WTC11 (cell line): ENCODE data around the gene UNC13C. TPM values are rescaled to one million over a fixed set of nuclear protein-coding genes. Genes with fewer than 3 reads are reported as not detected.

Source experiments
- ATAC-seq: fragments of 200-7000 bp; cut with Tn5 transposase; 2 replicates; pipeline ENCODE4 v1.10.0; 2021; ENCODE audit warnings: mild to moderate bottlenecking, moderate library complexity
- CTCF ChIA-PET: fragments of 300-600 bp; sonication (Branson Sonifier 250); formaldehyde crosslinking; loops from one replicate; lab custom pipeline; 2021; ENCODE audit warnings: antibody characterized with exemption; lab: Charles Lee
- POLR2A ChIA-PET: fragments of 350-600 bp; sonication (Branson Sonifier 250); formaldehyde crosslinking; loops from one replicate; lab custom pipeline; 2021; ENCODE audit warnings: antibody characterized with exemption; lab: Charles Lee
- DNase-seq: peaks from one replicate; pipeline ENCODE4 v3.0.0; 2021; ENCODE audit warnings: low spot score
- H3K27ac Mint-ChIP-seq: 2 replicates; pipeline ENCODE4 v1.8.0; 2021; ENCODE audit warnings: mixed read lengths
- H3K27me3 Mint-ChIP-seq: 2 replicates; pipeline ENCODE4 v1.8.0; 2021; ENCODE audit warnings: low read depth, mild to moderate bottlenecking, moderate library complexity, mixed read lengths
- H3K36me3 Mint-ChIP-seq: 2 replicates; pipeline ENCODE4 v1.8.0; 2021; ENCODE audit warnings: mixed read lengths
- H3K4me1 Mint-ChIP-seq: 2 replicates; pipeline ENCODE4 v1.8.0; 2022; ENCODE audit warnings: mixed read lengths
- H3K4me3 Mint-ChIP-seq: 2 replicates; pipeline ENCODE4 v1.8.0; 2021; ENCODE audit warnings: mild to moderate bottlenecking, moderate library complexity, mixed read lengths
- H3K9me3 Mint-ChIP-seq: 2 replicates; pipeline ENCODE4 v1.8.0; 2021; ENCODE audit warnings: mixed read lengths
- ATF3 ChIP-seq: sonication (generic); formaldehyde crosslinking; conservative IDR thresholded peaks from 2 replicates; pipeline ENCODE4 v1.8.1; 2022; ENCODE audit warnings: mild to moderate bottlenecking, missing genetic modification reagents
- ATF6 ChIP-seq: sonication (generic); formaldehyde crosslinking; IDR thresholded peaks from 2 replicates; pipeline ENCODE4 v1.8.1; 2023; ENCODE audit warnings: mild to moderate bottlenecking, missing genetic modification reagents
- CBFB ChIP-seq: sonication (generic); formaldehyde crosslinking; IDR thresholded peaks from 2 replicates; pipeline ENCODE4 v1.8.1; 2022; ENCODE audit warnings: mild to moderate bottlenecking, low read depth, missing genetic modification reagents
- ERG ChIP-seq: fragments of 250-450 bp; sonication (Bioruptor Pico); IDR thresholded peaks from 2 replicates; pipeline ENCODE4 v1.8.0; 2021; ENCODE audit warnings: mild to moderate bottlenecking
- FOXJ3 ChIP-seq: sonication (generic); formaldehyde crosslinking; IDR thresholded peaks from 2 replicates; pipeline ENCODE4 v1.9.0; 2021; ENCODE audit warnings: missing genetic modification reagents, mild to moderate bottlenecking, borderline replicate concordance
- IRF2 ChIP-seq: sonication (generic); formaldehyde crosslinking; IDR thresholded peaks from 2 replicates; pipeline ENCODE4 v1.8.0; 2022; ENCODE audit warnings: low read depth, missing genetic modification reagents, borderline replicate concordance
- MLX ChIP-seq: sonication (generic); formaldehyde crosslinking; IDR thresholded peaks from 2 replicates; pipeline ENCODE4 v1.8.1; 2023; ENCODE audit warnings: mild to moderate bottlenecking, missing genetic modification reagents, moderate library complexity
- NFE2L1 ChIP-seq: sonication (generic); formaldehyde crosslinking; IDR thresholded peaks from 2 replicates; pipeline ENCODE4 v1.8.1; 2023; ENCODE audit warnings: missing genetic modification reagents
- OVOL2 ChIP-seq: fragments of 250-450 bp; sonication (Bioruptor Pico); IDR thresholded peaks from 2 replicates; pipeline ENCODE4 v1.9.0; 2021; ENCODE audit warnings: mild to moderate bottlenecking, borderline replicate concordance
- RELA ChIP-seq: sonication (generic); formaldehyde crosslinking; IDR thresholded peaks from 2 replicates; pipeline ENCODE4 v1.8.1; 2022; ENCODE audit warnings: missing genetic modification reagents, mild to moderate bottlenecking, borderline replicate concordance
- SMAD3 ChIP-seq: sonication (generic); formaldehyde crosslinking; IDR thresholded peaks from 2 replicates; pipeline ENCODE4 v1.8.0; 2022; ENCODE audit warnings: missing genetic modification reagents, mild to moderate bottlenecking, borderline replicate concordance
- SMAD4 ChIP-seq: sonication (generic); formaldehyde crosslinking; IDR thresholded peaks from 2 replicates; pipeline ENCODE4 v1.8.0; 2022; ENCODE audit warnings: mild to moderate bottlenecking, missing genetic modification reagents
- SOX15 ChIP-seq: fragments of 250-450 bp; sonication (Bioruptor Pico); IDR thresholded peaks from 2 replicates; pipeline ENCODE4 v1.9.0; 2021; ENCODE audit warnings: mild to moderate bottlenecking
- ZNF138 ChIP-seq: sonication (generic); formaldehyde crosslinking; conservative IDR thresholded peaks from 2 replicates; pipeline ENCODE4 v1.8.1; 2022; ENCODE audit warnings: mild to moderate bottlenecking, moderate library complexity, missing genetic modification reagents
- ZNF232 ChIP-seq: sonication (generic); formaldehyde crosslinking; IDR thresholded peaks from 2 replicates; pipeline ENCODE4 v1.8.0; 2022; ENCODE audit warnings: mild to moderate bottlenecking, missing genetic modification reagents
- ZNF416 ChIP-seq: fragments of 250-450 bp; sonication (Bioruptor Pico); IDR thresholded peaks from 2 replicates; pipeline ENCODE4 v1.9.0; 2021; ENCODE audit warnings: mild to moderate bottlenecking, inconsistent platforms
- total RNA-seq: library from RNA; stranded (reverse); gene quantifications from 3 replicates; pipeline ENCODE4 v1.2.3, GENCODE V29; 2021
- TF ChIP-seq, protein P1 (sequence below): fragments of 250-450 bp; sonication (Bioruptor Pico); IDR thresholded peaks from 2 replicates; pipeline ENCODE4 v1.9.0; 2021; ENCODE audit warnings: mild to moderate bottlenecking
- TF ChIP-seq, protein P2 (sequence below): sonication (generic); formaldehyde crosslinking; IDR thresholded peaks from 2 replicates; pipeline ENCODE4 v1.8.1; 2022; ENCODE audit warnings: missing genetic modification reagents, borderline replicate concordance
- TF ChIP-seq, protein P3 (sequence below): sonication (generic); formaldehyde crosslinking; IDR thresholded peaks from 2 replicates; pipeline ENCODE4 v1.8.1; 2023; ENCODE audit warnings: mild to moderate bottlenecking, missing genetic modification reagents, borderline replicate concordance

Gene UNC13C
- total RNA-seq, 1 experiment from 2014 or later = 0.07 TPM

DNA sequence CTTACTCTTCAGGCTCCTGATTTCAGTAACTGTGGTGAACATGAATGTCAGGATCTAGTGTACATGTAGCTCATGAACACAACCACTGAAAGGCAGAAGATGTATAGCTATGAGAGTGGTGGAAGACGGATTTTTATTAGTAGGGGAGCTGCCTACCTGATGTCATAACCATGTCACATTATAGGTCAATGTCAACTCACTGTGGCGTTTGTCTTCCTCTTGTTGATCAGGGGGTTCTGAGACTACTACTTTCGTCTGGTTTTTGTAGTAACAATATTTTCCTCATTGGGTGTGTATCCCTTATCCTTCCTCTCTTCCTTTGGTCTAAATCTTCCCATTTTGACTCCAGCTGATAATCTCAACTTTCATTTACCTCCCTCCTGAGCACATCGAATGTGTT lies 7.3 kb downstream of the UNC13C start:
- H3K27ac Mint-ChIP-seq = no peak overlapping the region
- no peaks in the 10 kb centered on the region for H3K9me3 Mint-ChIP-seq
- H3K4me1 Mint-ChIP-seq = peaks cover 7% of the 10 kb centered on the region
- no peak for DNase-seq
- H3K27me3 Mint-ChIP-seq = no peaks in the 10 kb centered on the region; the same call in 1 of the 2 replicates
- H3K4me3 Mint-ChIP-seq = no peak overlapping the region
- CTCF ChIA-PET = interaction anchor here (1.0 kb wide), 1 partner anchor 8 kb away, joined by 3 read pairs; no protein-coding TSS in a partner anchor
- H3K36me3 Mint-ChIP-seq = no peaks in the 10 kb centered on the region
- no peak for TF ChIP-seq OVOL2
- TF ChIP-seq SMAD4 = no peak
- no peak for TF ChIP-seq ATF3 (CRISPR knock-in tag)
- TF ChIP-seq CBFB = no peak
- no peak for TF ChIP-seq NFE2L1
- TF ChIP-seq SMAD3 (CRISPR knock-in tag) = no peak
- TF ChIP-seq, protein P1, sequence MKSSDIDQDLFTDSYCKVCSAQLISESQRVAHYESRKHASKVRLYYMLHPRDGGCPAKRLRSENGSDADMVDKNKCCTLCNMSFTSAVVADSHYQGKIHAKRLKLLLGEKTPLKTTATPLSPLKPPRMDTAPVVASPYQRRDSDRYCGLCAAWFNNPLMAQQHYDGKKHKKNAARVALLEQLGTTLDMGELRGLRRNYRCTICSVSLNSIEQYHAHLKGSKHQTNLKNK (CRISPR knock-in tag) = no peak
- TF ChIP-seq, protein P2, sequence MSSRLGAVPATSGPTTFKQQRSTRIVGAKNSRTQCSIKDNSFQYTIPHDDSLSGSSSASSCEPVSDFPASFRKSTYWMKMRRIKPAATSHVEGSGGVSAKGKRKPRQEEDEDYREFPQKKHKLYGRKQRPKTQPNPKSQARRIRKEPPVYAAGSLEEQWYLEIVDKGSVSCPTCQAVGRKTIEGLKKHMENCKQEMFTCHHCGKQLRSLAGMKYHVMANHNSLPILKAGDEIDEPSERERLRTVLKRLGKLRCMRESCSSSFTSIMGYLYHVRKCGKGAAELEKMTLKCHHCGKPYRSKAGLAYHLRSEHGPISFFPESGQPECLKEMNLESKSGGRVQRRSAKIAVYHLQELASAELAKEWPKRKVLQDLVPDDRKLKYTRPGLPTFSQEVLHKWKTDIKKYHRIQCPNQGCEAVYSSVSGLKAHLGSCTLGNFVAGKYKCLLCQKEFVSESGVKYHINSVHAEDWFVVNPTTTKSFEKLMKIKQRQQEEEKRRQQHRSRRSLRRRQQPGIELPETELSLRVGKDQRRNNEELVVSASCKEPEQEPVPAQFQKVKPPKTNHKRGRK (CRISPR knock-in tag) = no peak
- no peak for TF ChIP-seq ERG (CRISPR knock-in tag)
- no peak for TF ChIP-seq FOXJ3 (CRISPR knock-in tag)
- no peak for TF ChIP-seq RELA (CRISPR knock-in tag)
- no peak for TF ChIP-seq SOX15 (CRISPR knock-in tag)
- TF ChIP-seq, protein P3, sequence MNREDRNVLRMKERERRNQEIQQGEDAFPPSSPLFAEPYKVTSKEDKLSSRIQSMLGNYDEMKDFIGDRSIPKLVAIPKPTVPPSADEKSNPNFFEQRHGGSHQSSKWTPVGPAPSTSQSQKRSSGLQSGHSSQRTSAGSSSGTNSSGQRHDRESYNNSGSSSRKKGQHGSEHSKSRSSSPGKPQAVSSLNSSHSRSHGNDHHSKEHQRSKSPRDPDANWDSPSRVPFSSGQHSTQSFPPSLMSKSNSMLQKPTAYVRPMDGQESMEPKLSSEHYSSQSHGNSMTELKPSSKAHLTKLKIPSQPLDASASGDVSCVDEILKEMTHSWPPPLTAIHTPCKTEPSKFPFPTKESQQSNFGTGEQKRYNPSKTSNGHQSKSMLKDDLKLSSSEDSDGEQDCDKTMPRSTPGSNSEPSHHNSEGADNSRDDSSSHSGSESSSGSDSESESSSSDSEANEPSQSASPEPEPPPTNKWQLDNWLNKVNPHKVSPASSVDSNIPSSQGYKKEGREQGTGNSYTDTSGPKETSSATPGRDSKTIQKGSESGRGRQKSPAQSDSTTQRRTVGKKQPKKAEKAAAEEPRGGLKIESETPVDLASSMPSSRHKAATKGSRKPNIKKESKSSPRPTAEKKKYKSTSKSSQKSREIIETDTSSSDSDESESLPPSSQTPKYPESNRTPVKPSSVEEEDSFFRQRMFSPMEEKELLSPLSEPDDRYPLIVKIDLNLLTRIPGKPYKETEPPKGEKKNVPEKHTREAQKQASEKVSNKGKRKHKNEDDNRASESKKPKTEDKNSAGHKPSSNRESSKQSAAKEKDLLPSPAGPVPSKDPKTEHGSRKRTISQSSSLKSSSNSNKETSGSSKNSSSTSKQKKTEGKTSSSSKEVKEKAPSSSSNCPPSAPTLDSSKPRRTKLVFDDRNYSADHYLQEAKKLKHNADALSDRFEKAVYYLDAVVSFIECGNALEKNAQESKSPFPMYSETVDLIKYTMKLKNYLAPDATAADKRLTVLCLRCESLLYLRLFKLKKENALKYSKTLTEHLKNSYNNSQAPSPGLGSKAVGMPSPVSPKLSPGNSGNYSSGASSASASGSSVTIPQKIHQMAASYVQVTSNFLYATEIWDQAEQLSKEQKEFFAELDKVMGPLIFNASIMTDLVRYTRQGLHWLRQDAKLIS (CRISPR knock-in tag) = no peak
- no peak for TF ChIP-seq ZNF138 (CRISPR knock-in tag)
- no peak for TF ChIP-seq ZNF232 (CRISPR knock-in tag)
- TF ChIP-seq ATF6 = no peak
- no peak for TF ChIP-seq MLX (CRISPR knock-in tag)
- no peak for TF ChIP-seq IRF2 (CRISPR knock-in tag)
- no peak for TF ChIP-seq ZNF416 (CRISPR knock-in tag)
- POLR2A ChIA-PET = no interaction called here
- ATAC-seq = no peak
